DOHH2 (cell line): Measurements from ENCODE around the gene TNFSF12.

Experiments
- H3F3A ChIP-seq: fragments of 200-600 bp; sonication (generic), shearing (Covaris generic); 2 replicates; pipeline ENCODE4 v1.6.0; 2016; ENCODE audit warnings: antibody characterized with exemption, mild to moderate bottlenecking; ENCODE audit not compliant: control insufficient read depth, insufficient read depth
- H3K27ac ChIP-seq: fragments of 200-600 bp; sonication (generic); 2 replicates; pipeline ENCODE4 v1.5.1; 2014; ENCODE audit warnings: low read depth, mild to moderate bottlenecking, low read length, moderate library complexity
- H3K27me3 ChIP-seq: fragments of 200-600 bp; sonication (generic); 2 replicates; pipeline ENCODE4 v1.6.1; 2014; ENCODE audit warnings: mild to moderate bottlenecking, low read length, mixed read lengths; ENCODE audit not compliant: control insufficient read depth
- H3K36me3 ChIP-seq: fragments of 200-600 bp; sonication (generic); 2 replicates; pipeline ENCODE4 v1.6.1; 2014; ENCODE audit warnings: mild to moderate bottlenecking, low read length, moderate library complexity, mixed read lengths; ENCODE audit not compliant: control insufficient read depth
- H3K4me1 ChIP-seq: fragments of 200-600 bp; sonication (generic); 2 replicates; pipeline ENCODE4 v1.6.1; 2014; ENCODE audit warnings: mild to moderate bottlenecking, low read length, mixed read lengths; ENCODE audit not compliant: control insufficient read depth
- H3K4me2 ChIP-seq: fragments of 200-600 bp; sonication (generic); 2 replicates; pipeline ENCODE4 v1.6.0; 2014; ENCODE audit warnings: mild to moderate bottlenecking, low read length, moderate library complexity
- H3K4me3 ChIP-seq: fragments of 200-600 bp; sonication (generic); 2 replicates; pipeline ENCODE4 v1.5.1; 2014; ENCODE audit warnings: mild to moderate bottlenecking, low read length, mixed read lengths
- H3K79me2 ChIP-seq: fragments of 200-600 bp; sonication (generic); 2 replicates; pipeline ENCODE4 v1.6.1; 2014; ENCODE audit warnings: mild to moderate bottlenecking, low read length, mixed read lengths; ENCODE audit not compliant: control insufficient read depth
- H3K9me2 ChIP-seq: fragments of 200-600 bp; sonication (generic); replicated peaks from 2 replicates; pipeline ENCODE4 v1.6.1; 2014; ENCODE audit warnings: mild to moderate bottlenecking, low read length, mixed read lengths; ENCODE audit not compliant: control insufficient read depth
- H3K9me3 ChIP-seq: fragments of 200-600 bp; sonication (generic); 2 replicates; pipeline ENCODE4 v1.6.1; 2014; ENCODE audit warnings: antibody characterized with exemption, low read length, mixed read lengths; ENCODE audit not compliant: control insufficient read depth, insufficient read depth
- H4K20me1 ChIP-seq: fragments of 200-600 bp; sonication (generic); 2 replicates; pipeline ENCODE4 v1.6.0; 2014; ENCODE audit warnings: low read depth, mild to moderate bottlenecking, antibody characterized with exemption, low read length, moderate library complexity; ENCODE audit not compliant: control insufficient read depth, insufficient read depth
- EZH2phosphoT487 ChIP-seq: fragments of 200-600 bp; sonication (generic); IDR thresholded peaks from 2 replicates; pipeline ENCODE4 v1.6.1; 2017; ENCODE audit warnings: borderline replicate concordance, mild to moderate bottlenecking, antibody characterized with exemption, low read length, moderate library complexity, mixed read lengths
- TF ChIP-seq, protein P1 (sequence below): fragments of 200-600 bp; sonication (generic); IDR thresholded peaks from one replicate; pipeline ENCODE4 v1.5.1; 2014; ENCODE audit warnings: antibody characterized with exemption, mild to moderate bottlenecking, low read depth, low read length; ENCODE audit not compliant: poor library complexity, severe bottlenecking

TNFSF12 gene

GRCh38 chr17:7587420-7588151, 38.7 kb downstream of the TNFSF12 start:
- Histone ChIP-seq H3K9me3 (no peaks in the 10 kb centered on the region), H3K27me3 (no peaks in the 10 kb centered on the region), H4K20me1 (no peaks in the 10 kb centered on the region), H3K4me3 (no peak overlapping the region), H3K27ac (no peak overlapping the region), H3F3A (peaks cover 3% of the 10 kb centered on the region; the same call in 1 of the 2 replicates), H3K9me2 (no peaks in the 10 kb centered on the region), H3K4me1 (peaks cover 23% of the 10 kb centered on the region), H3K79me2 (peaks cover 36% of the 10 kb centered on the region), H3K4me2 (no peak overlapping the region), H3K36me3 (peaks cover 77% of the 10 kb centered on the region)
- TF ChIP-seq, protein P1, sequence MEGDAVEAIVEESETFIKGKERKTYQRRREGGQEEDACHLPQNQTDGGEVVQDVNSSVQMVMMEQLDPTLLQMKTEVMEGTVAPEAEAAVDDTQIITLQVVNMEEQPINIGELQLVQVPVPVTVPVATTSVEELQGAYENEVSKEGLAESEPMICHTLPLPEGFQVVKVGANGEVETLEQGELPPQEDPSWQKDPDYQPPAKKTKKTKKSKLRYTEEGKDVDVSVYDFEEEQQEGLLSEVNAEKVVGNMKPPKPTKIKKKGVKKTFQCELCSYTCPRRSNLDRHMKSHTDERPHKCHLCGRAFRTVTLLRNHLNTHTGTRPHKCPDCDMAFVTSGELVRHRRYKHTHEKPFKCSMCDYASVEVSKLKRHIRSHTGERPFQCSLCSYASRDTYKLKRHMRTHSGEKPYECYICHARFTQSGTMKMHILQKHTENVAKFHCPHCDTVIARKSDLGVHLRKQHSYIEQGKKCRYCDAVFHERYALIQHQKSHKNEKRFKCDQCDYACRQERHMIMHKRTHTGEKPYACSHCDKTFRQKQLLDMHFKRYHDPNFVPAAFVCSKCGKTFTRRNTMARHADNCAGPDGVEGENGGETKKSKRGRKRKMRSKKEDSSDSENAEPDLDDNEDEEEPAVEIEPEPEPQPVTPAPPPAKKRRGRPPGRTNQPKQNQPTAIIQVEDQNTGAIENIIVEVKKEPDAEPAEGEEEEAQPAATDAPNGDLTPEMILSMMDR = no peak
- no peak for TF ChIP-seq EZH2phosphoT487

DNA sequence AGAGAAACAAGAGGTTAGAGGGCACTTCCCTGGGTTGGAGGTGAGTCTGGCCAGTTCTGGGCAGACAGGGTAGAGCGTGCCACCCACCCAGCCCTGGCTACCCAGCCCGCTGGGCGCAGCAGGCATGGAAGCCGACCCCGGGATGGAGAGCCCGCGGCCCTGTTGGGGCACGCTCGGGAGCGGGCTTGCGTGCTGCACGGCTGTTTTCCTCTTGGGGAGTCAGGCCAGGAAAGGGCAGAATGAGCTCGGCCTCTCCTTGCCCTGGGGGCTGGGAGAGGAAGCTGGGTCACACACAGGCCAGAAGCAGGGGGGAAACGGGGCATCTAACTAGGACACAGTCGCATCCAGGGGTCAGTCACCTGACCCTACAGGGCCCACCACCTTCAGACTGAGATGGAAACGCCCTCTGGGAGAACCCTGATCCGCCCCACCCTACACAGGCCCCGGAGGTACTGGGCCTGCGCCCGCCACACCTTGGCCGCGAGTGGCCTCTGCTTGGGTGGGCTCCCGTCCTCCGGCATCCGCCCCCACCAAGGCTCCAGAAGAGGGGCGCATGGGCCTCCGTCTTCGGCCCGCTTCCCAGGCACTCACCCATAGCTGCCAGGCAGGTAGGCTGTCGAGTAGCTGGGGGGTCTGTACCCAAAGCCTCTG, 39.8 kb downstream of the TNFSF12 start:
- Histone ChIP-seq H3K36me3 (peaks cover 80% of the 10 kb centered on the region), H3K79me2 (peaks cover 28% of the 10 kb centered on the region), H4K20me1 (no peaks in the 10 kb centered on the region), H3K9me2 (no peaks in the 10 kb centered on the region), H3K4me3 (no peak overlapping the region), H3K27me3 (no peaks in the 10 kb centered on the region), H3K4me2 (no peak overlapping the region), H3K4me1 (peaks cover 14% of the 10 kb centered on the region), H3K9me3 (no peaks in the 10 kb centered on the region), H3F3A (peaks cover 3% of the 10 kb centered on the region; the same call in 1 of the 2 replicates), H3K27ac (no peak overlapping the region)
- TF ChIP-seq, protein P1 = no peak
- TF ChIP-seq EZH2phosphoT487 = no peak

DNA sequence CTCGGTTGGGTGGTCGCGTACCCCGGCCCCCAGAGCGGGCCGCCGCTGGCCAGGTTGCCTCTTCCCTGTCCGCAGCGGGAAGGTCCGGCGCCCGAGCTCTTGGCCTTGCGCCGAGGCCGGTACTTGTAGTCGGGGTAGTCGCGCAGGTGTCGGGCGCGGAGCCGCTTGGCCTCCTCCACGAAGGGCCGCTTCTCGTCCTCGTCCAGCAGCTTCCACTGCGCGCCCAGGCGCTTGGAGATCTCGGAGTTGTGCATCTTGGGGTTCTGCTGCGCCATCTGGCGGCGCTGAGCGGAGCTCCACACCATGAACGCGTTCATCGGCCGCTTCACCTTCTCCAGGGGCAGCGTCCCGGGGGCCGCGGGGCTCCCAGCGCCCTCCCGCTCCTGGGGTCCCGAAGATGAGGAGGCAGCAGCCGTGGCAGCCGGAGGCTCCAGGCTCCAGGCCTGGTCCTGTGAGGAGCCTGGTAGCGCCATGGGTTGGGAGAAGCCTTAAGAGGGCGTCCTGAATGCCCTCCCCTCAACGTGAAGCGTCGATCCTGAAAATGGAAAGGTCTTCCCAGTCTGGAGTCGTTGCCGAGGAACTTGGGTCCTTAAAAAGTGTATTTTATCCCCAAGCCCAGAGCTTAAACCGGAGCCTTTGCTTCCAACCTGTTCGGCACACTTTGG, 40.5 kb downstream of the TNFSF12 start:
- Histone ChIP-seq H3K9me3 (no peaks in the 10 kb centered on the region), H3K4me3 (no peak overlapping the region), H3F3A (peaks cover 3% of the 10 kb centered on the region; the same call in 1 of the 2 replicates), H3K4me1 (peaks cover 14% of the 10 kb centered on the region), H3K79me2 (peaks cover 22% of the 10 kb centered on the region), H3K4me2 (no peak overlapping the region), H3K9me2 (no peaks in the 10 kb centered on the region), H3K27ac (no peak overlapping the region), H3K36me3 (peaks cover 84% of the 10 kb centered on the region), H3K27me3 (no peaks in the 10 kb centered on the region), H4K20me1 (no peaks in the 10 kb centered on the region)
- TF ChIP-seq, protein P1 = peak; percentile 56
- no peak for TF ChIP-seq EZH2phosphoT487
